ENCODE data around the gene CTBP1.

CTBP1 gene

GRCh38 chr4:1171311-1172227, 77.4 kb downstream of the CTBP1 start:
- Histone ChIP-seq H3K27me3 (replicated peaks; ENCODE audit: control insufficient read depth, insufficient read depth, low read length) (no peaks in the 10 kb centered on the region), H3K36me3 (ENCODE audit: control insufficient read depth, insufficient read depth, low read length, severe bottlenecking) (peaks cover 16% of the 10 kb centered on the region), H3K9me3 (ENCODE audit: control insufficient read depth, low read length) (no peaks in the 10 kb centered on the region), H3K4me3 (ENCODE audit: low read length) (peak overlapping the region; percentile 80), H3K4me1 (ENCODE audit: control insufficient read depth, insufficient read depth, low read length) (peaks cover 27% of the 10 kb centered on the region), H3K9ac (ENCODE audit: low read length) (peak overlapping the region; percentile 89)
- no peak for DNase-seq (ENCODE audit: low read depth)

DNA sequence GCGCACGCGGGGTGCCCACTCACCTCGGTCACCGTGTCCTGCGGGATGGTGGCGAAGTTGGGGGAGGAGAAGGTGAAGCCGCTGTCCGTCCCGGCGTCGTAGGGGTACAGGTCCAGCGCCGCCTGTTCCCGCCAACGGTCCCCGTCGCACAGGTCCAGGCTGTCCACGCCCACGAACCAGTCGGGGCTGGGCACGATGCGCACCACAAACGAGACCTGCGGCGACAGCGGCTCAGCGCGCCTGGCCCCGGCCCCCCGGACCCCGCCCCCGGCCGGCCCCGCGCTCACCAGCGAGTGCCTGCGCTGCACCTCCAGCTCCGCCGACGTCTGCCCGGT, 78.0 kb downstream of the CTBP1 start:
- no peak for DNase-seq (ENCODE audit: low read depth)
- no peaks in the 10 kb centered on the region for H3K27me3 ChIP-seq (replicated peaks; ENCODE audit: control insufficient read depth, insufficient read depth, low read length)
- peaks cover 27% of the 10 kb centered on the region for H3K4me1 ChIP-seq (ENCODE audit: control insufficient read depth, insufficient read depth, low read length)
- H3K36me3 ChIP-seq (ENCODE audit: control insufficient read depth, insufficient read depth, low read length, severe bottlenecking) = peaks cover 16% of the 10 kb centered on the region
- no peaks in the 10 kb centered on the region for H3K9me3 ChIP-seq (ENCODE audit: control insufficient read depth, low read length)
- H3K9ac ChIP-seq (ENCODE audit: low read length) = peak overlapping the region; percentile 89
- H3K4me3 ChIP-seq (ENCODE audit: low read length) = peak overlapping the region; percentile 40

GRCh38 chr4:1170156-1170975, 78.6 kb downstream of the CTBP1 start:
- Histone ChIP-seq H3K36me3 (ENCODE audit: control insufficient read depth, insufficient read depth, low read length, severe bottlenecking) (peaks cover 16% of the 10 kb centered on the region), H3K27me3 (replicated peaks; ENCODE audit: control insufficient read depth, insufficient read depth, low read length) (no peaks in the 10 kb centered on the region), H3K4me1 (ENCODE audit: control insufficient read depth, insufficient read depth, low read length) (peaks cover 27% of the 10 kb centered on the region), H3K4me3 (ENCODE audit: low read length) (peak overlapping the region; percentile 40), H3K9me3 (ENCODE audit: control insufficient read depth, low read length) (no peaks in the 10 kb centered on the region), H3K9ac (ENCODE audit: low read length) (peak overlapping the region; percentile 36)
- DNase-seq (ENCODE audit: low read depth) = no peak

DNA sequence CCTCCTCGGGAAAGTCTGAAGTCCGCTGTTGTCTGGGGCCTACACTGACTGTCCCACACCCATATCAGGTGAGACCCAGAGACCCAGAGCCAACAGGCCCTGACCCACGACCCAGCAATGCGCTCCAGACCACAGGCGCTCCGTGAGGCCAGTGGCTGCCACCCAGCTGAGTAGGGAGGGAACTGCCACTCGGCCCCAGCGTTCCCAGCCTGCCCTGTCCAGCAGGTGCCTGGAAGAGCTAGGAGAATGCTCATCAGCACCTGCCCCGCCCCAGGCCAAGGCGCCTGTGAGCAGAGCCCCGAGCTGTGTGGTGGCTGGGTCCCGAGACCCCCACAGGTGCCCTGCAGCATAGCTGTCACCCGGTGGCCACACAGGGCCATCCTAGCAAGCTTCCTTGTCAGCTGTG, 79.2 kb downstream of the CTBP1 start:
- H3K9me3 ChIP-seq (ENCODE audit: control insufficient read depth, low read length) = no peaks in the 10 kb centered on the region
- peaks cover 27% of the 10 kb centered on the region for H3K4me1 ChIP-seq (ENCODE audit: control insufficient read depth, insufficient read depth, low read length)
- H3K4me3 ChIP-seq (ENCODE audit: low read length) = no peak overlapping the region
- no peak overlapping the region for H3K9ac ChIP-seq (ENCODE audit: low read length)
- H3K36me3 ChIP-seq (ENCODE audit: control insufficient read depth, insufficient read depth, low read length, severe bottlenecking) = peaks cover 16% of the 10 kb centered on the region
- no peak for DNase-seq (ENCODE audit: low read depth)
- no peaks in the 10 kb centered on the region for H3K27me3 ChIP-seq (replicated peaks; ENCODE audit: control insufficient read depth, insufficient read depth, low read length)

DNA sequence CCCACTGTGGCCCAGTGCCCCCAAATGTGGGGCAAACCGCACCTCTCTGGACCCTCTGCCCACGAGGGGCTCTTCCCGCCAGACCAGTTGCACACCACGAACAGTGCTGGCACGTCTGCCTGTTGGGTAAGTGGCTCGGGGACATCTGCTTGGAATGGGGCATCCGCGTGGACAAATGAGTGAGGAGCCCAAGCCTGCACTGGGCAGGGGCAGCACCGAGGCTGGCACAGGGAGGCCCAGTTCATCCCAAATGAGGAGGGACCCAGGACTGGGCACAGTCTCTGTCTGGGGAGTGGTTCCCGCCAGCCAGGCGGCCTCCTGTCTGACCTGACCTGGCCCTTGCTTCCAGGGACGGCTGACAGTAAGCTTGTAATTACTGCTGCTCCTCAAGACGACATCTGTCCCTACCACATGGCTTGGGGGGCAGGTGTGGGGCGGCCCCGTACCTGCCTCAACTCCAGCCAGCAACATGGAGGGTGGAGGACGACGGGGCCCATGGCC, 79.7 kb downstream of the CTBP1 start:
- Histone ChIP-seq H3K9ac (ENCODE audit: low read length) (no peak overlapping the region), H3K4me3 (ENCODE audit: low read length) (no peak overlapping the region), H3K9me3 (ENCODE audit: control insufficient read depth, low read length) (no peaks in the 10 kb centered on the region), H3K36me3 (ENCODE audit: control insufficient read depth, insufficient read depth, low read length, severe bottlenecking) (peaks cover 16% of the 10 kb centered on the region), H3K4me1 (ENCODE audit: control insufficient read depth, insufficient read depth, low read length) (peaks cover 27% of the 10 kb centered on the region), H3K27me3 (replicated peaks; ENCODE audit: control insufficient read depth, insufficient read depth, low read length) (no peaks in the 10 kb centered on the region)
- DNase-seq (ENCODE audit: low read depth) = no peak

DNA sequence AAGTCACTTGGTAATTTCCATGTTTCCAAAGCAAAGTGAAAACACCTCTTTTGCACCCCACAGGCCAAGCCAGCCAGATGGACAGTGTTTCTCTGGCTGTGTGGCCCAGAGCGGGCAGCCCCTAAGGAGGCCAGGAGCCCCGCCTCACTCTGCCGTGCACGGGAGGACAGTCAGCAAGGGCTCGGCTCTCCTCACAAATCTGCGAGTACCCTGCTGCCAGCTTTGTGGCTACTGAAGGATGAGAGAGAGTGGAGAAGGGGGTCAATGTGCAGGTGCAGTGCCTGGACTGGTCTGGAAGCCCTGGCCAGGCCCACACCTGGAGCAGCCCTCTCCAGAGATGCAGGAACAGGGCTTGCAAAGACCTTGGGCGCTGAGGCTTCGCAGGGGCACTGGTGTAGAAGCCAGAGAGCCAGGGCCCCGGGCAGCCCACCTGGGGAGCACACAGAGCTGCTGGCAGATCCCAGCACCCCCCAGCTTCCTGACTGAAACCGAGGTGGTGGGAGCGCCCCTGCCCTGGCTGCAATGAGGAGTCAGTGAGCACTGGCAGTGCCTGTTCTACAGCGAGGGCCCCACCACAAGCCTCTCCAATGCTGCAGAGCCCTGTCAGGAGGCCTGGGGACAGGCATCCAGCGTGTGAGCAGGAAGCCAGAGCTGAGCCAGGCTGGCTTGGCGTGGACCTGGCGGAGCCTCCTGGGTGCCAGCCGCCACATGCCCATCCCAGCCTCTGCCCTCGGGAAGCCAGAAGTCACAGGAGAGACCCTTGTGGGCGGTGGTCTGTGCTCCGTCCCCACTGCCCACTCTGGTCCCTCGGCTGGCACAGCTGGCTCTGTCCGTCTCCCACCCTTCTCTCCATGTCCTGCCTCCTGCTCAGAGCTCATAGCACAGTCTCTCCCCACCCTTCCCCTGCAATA, 80.5 kb downstream of the CTBP1 start:
- Histone ChIP-seq H3K9ac (ENCODE audit: low read length) (no peak overlapping the region), H3K9me3 (ENCODE audit: control insufficient read depth, low read length) (no peaks in the 10 kb centered on the region), H3K4me1 (ENCODE audit: control insufficient read depth, insufficient read depth, low read length) (peaks cover 19% of the 10 kb centered on the region), H3K27me3 (replicated peaks; ENCODE audit: control insufficient read depth, insufficient read depth, low read length) (no peaks in the 10 kb centered on the region), H3K4me3 (ENCODE audit: low read length) (no peak overlapping the region), H3K36me3 (ENCODE audit: control insufficient read depth, insufficient read depth, low read length, severe bottlenecking) (peaks cover 16% of the 10 kb centered on the region)
- DNase-seq (ENCODE audit: low read depth) = no peak

DNA sequence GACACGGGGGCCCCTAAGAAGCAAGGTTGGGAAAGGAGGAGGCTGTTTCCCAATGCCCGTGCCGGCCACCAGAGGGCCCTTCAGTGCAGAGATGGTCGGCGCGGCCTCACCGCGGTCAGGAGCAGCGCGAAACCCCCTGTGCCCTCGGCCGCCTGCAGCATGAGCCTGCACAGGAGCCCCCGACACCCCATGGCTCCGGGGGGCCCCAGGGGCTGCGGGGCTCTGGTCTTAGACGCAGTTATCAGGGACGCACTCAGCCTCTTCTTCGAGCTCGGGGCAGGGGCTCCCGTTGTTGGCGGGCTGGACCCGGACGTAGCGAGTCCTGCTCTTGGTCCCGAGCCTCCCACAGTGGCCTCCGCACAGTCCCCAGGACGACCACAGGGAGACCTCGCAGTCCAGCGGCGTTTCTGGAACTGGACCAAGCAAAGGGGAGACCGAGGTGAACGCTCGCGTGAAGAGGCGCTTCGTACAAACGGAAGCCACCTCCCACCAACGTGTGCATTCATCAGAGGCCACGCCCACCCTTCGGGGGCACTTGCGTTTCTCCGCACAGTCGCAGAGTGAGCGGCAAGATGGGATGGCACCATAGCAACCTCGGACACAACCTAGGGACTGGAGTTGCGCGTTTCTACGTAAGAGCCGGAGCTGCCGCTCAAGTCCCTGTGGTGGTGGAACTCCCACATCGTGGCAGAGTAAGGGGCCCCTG, 81.5 kb downstream of the CTBP1 start:
- DNase-seq (ENCODE audit: low read depth) = peak; percentile 92

GRCh38 chr4:1166509-1167243, 82.3 kb downstream of the CTBP1 start:
- no peak overlapping the region for H3K4me3 ChIP-seq (ENCODE audit: low read length)
- H3K4me1 ChIP-seq (ENCODE audit: control insufficient read depth, insufficient read depth, low read length) = peaks cover 13% of the 10 kb centered on the region

More for the DNA sequence above, 81.5 kb downstream of the CTBP1 start:
- H3K36me3 ChIP-seq (ENCODE audit: control insufficient read depth, insufficient read depth, low read length, severe bottlenecking) = peaks cover 16% of the 10 kb centered on the region
- peak overlapping the region; percentile 66 for H3K9ac ChIP-seq (ENCODE audit: low read length)
- H3K27me3 ChIP-seq (replicated peaks; ENCODE audit: control insufficient read depth, insufficient read depth, low read length) = no peaks in the 10 kb centered on the region
- peaks cover 13% of the 10 kb centered on the region for H3K4me1 ChIP-seq (ENCODE audit: control insufficient read depth, insufficient read depth, low read length)
- peak overlapping the region; percentile 71 for H3K4me3 ChIP-seq (ENCODE audit: low read length)
- no peaks in the 10 kb centered on the region for H3K9me3 ChIP-seq (ENCODE audit: control insufficient read depth, low read length)

GRCh38 chr4:1164956-1165545, 83.9 kb downstream of the CTBP1 start:
- no peak for DNase-seq (ENCODE audit: low read depth)
- Histone ChIP-seq H3K9ac (ENCODE audit: low read length) (no peak overlapping the region), H3K4me1 (ENCODE audit: control insufficient read depth, insufficient read depth, low read length) (peaks cover 8% of the 10 kb centered on the region), H3K36me3 (ENCODE audit: control insufficient read depth, insufficient read depth, low read length, severe bottlenecking) (peaks cover 11% of the 10 kb centered on the region), H3K9me3 (ENCODE audit: control insufficient read depth, low read length) (no peaks in the 10 kb centered on the region), H3K27me3 (replicated peaks; ENCODE audit: control insufficient read depth, insufficient read depth, low read length) (no peaks in the 10 kb centered on the region), H3K4me3 (ENCODE audit: low read length) (no peak overlapping the region)

More at GRCh38 chr4:1166509-1167243, 82.3 kb downstream of the CTBP1 start:
- Histone ChIP-seq H3K27me3 (replicated peaks; ENCODE audit: control insufficient read depth, insufficient read depth, low read length) (no peaks in the 10 kb centered on the region), H3K9ac (ENCODE audit: low read length) (peak overlapping the region; percentile 13), H3K9me3 (ENCODE audit: control insufficient read depth, low read length) (no peaks in the 10 kb centered on the region), H3K36me3 (ENCODE audit: control insufficient read depth, insufficient read depth, low read length, severe bottlenecking) (peaks cover 16% of the 10 kb centered on the region)
- no peak for DNase-seq (ENCODE audit: low read depth)
